GM21447 (cell line): ENCODE results near the gene CUTA.
A peak's percentile ranks its signal among the peaks of the same experiment; 100 is the strongest.

Source experiments
- ATAC-seq: cut with Tn5 transposase; IDR thresholded peaks from one replicate; pipeline ENCODE4 v1.9.1; 2021; ENCODE audit not compliant: unreplicated experiment

CUTA gene

GRCh38 chr6:33439956-33440648 is 22.2 kb upstream of the CUTA start:
- ATAC-seq = no peak

- ATAC-seq = no peak
These were observed 21.2 kb upstream of the CUTA start for GRCh38 chr6:33438978-33439594.

GRCh38 chr6:33437666-33438065 is 19.8 kb upstream of the CUTA start:
- no peak for ATAC-seq

- no peak for ATAC-seq
These were observed 17.1 kb upstream of the CUTA start for GRCh38 chr6:33434961-33435360.

- ATAC-seq = no peak
These were observed 15.8 kb upstream of the CUTA start for GRCh38 chr6:33433544-33434191.

GRCh38 chr6:33433001-33433543 is 15.2 kb upstream of the CUTA start:
- ATAC-seq = no peak

- no peak for ATAC-seq
These were observed 14.6 kb upstream of the CUTA start for GRCh38 chr6:33432546-33432945.

GRCh38 chr6:33431880-33432541 is 14.1 kb upstream of the CUTA start:
- ATAC-seq = no peak

- ATAC-seq = peak; percentile 49
These were observed 13.3 kb upstream of the CUTA start for GRCh38 chr6:33430991-33431879.

GRCh38 chr6:33430334-33430733 is 12.4 kb upstream of the CUTA start:
- no peak for ATAC-seq

- ATAC-seq = no peak
These were observed 11.8 kb upstream of the CUTA start for GRCh38 chr6:33429750-33430052.

- ATAC-seq = no peak
These were observed 11.3 kb upstream of the CUTA start for GRCh38 chr6:33428966-33429749.

- no peak for ATAC-seq
These were observed 10.5 kb upstream of the CUTA start for GRCh38 chr6:33428224-33428965.

GRCh38 chr6:33427585-33428223 is 9.8 kb upstream of the CUTA start:
- no peak for ATAC-seq

- no peak for ATAC-seq
These were observed 8.9 kb upstream of the CUTA start for GRCh38 chr6:33426590-33427511.

GRCh38 chr6:33425668-33426577 is 8.0 kb upstream of the CUTA start:
- ATAC-seq = peak; percentile 46
